ENCODE results near the gene KCNK15.
A peak's percentile ranks its signal among the peaks of the same experiment; 100 is the strongest.

KCNK15 gene

DNA sequence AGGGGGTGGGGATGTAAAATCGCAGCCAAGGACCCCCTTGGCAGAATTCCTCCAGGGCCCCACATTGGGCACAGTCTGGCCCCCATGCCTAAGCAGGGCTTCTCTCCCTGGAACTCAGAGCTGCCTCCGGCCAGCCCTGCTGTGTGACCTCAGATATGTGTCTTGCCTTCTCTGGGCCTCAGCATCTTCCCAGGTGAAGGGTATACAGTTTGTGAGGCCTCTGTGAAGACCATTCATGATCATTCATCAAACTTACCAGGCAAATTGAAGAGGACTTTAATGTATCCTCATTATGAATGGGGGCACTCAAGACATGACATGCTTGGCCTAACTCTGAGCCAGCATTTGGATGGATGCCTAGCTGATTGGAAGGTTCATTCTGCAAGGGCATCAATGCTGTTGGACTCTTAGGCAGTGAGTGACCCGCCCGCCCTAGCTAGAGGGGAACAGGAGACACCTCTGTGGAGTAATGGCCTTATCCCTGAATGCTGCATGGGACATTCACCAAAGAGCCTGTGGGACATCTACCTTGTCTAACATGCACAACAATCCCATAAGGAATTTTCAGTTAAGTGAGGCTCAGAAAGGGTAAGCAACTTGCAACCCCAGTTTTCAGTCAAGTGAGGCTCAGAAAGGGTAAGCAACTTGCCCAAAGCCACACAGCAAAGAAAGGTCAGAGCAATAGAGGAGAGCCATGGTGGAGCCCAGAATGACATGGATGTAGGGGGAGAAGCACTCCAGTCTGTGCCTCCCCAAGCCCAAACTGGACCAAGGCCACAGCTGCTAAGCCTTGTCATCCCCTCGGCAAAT lies 30.0 kb upstream of the KCNK15 start:
- no peak for DNase-seq

DNA sequence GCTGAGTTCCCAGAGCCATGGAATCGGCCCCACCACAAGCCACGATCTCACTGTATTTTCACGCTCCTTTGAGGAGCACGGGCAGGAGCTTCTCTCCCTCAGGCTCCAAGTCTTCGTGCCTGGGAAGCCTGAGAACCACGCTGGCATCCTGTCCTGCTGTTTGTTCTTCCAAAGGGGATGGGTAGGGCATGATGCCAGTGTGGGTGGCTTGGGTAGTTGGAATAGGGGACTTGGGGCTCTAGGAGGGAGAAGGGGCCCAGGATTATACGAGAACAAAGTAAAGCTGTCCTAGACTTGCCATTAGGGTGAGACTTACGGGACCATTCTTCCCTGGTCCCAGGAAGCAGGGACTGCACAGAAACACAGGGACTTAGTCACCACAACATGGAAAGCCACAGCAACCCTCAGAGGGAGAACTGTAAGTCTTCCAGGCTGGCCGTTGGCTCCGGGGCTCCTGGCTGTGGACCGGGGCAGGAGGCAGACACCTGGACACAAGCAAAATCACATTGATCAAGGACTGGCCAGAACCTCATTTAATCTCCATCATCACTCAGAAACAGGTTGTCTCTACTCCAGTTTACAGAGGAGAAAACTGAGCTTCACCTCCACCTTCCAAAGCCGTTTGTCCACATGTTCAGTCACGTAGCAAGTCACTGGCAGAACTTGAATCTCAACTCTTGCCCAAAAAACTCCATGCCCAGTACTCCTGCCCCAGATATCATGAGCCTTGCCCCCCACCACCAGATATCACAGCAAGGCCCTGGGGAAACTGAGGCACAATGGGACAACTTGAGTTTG lies 29.2 kb upstream of the KCNK15 start:
- no peak for DNase-seq

- DNase-seq = no peak
These were observed 27.7 kb upstream of the KCNK15 start for GRCh38 chr20:44717986-44718385.

DNA sequence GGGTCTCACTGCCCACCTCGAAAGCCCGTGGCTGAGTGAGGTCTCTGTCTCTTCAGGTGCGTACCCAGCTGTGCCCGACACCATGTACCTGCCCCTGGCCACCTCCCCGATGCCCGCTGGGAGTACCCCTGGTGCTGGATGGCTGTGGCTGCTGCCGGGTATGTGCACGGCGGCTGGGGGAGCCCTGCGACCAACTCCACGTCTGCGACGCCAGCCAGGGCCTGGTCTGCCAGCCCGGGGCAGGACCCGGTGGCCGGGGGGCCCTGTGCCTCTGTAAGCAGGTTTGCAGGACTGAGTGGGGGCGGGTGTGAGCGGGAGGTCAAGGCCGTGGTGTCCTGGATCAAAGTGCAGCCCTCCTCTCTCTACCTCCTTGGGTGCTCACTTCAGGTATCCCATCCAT lies 25.8 kb upstream of the KCNK15 start:
- no peak for DNase-seq

DNA sequence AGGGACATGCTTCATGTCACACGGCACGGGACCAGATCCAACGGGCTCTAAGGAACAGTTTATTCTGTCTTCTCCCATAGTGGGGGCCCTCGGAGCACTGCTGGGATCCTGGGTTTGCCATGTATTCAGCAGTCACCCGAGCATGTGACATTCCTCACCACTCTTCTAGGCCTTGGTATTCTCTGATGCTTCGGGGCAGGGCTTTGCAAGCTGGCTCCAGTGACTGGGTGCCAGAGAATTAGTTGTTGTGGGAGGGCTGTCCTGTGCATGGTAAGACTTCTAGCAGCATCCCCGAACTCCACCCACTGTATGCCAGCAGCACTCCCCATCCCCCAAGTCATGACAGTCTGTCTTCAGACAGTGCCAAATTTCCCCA lies 25.1 kb upstream of the KCNK15 start:
- DNase-seq = no peak

DNA sequence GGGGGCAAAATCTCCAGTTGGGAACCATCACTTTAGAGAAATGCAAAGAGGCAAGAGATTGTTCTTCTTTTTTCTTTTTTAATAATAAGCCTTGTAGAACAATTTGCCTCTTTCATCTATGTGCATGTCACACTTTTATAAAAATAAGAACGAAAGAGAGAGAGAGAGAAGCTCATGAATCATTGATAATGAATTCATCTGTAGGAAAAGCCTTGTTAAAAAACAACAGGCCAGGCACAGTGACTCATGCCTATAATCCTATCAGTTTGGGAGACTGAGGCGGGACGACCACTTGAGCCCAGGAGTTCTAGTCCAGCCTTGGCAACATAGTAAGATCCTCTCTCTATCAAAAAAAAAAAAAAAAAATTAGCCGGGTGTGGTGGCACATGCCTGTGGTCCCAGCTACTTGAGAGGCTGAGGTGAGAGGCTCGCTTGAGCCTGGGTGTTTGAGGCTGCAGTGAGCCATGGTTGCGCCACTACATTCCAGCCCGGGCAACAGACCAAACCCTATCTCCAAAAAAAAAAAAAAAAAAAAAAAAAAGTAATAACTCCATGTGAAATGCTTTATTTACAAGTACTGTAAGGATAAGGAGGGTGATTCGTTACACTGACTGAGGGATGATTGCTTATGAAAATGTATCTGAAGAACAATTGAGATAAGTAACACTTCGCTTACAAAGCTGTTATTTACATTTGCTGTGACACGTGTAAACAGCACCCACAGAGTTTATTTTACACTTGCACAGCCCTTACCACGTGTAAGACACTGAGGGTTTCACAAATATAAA lies 24.5 kb upstream of the KCNK15 start:
- no peak for DNase-seq

DNA sequence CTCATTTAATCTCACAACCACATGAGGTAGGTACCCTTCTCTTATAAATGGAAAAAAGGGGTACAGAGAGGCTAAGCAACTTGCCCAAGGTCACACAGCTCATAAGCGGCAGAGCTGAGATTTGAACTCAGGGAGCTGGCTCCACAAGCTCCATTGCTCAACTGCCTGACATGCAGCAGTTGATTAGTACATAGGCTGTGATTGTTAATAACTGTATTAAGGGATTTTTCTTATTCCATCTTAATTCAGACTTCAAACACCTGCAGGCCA lies 23.9 kb upstream of the KCNK15 start:
- DNase-seq = no peak

DNA sequence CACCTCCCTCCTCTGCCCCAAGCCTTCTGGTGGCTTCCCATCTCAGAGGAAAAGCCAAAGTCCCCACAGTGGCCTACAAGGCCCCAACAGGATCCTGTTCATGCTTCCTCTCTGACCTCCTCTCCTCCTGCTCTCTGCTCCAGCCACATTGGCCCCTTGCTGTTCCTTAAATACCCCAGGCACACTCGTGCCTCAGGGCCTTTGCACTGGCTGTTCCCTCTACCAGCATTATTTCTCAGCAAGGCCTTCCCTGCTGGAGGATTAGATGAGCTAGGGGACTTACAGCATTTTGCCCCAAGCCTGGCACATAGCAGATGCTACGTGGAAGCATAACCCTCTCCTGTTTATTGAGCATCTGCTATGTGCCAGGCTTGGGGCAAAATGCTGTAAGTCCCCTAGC lies 22.7 kb upstream of the KCNK15 start:
- DNase-seq = no peak

DNA sequence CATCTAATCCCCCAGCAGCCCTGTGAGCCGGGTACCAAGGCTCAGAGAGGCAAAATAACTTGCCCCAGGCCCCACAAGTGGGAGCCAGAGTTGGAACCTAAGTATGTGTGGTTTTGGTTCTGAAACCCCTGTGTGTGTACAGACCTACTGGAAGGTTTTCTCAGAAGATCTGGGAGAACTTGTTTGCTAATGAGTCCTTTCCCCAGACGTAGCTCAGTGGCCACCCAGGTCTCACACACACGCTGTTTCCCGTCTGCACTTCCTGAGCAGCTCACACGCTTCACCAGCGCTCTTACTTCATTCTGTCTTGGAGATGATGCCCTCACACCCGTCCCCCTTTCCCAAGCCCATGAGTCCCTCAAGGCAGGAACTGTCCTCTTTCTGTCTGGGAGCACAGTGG lies 22.3 kb upstream of the KCNK15 start:
- DNase-seq = no peak

- no peak for DNase-seq
These were observed 21.8 kb upstream of the KCNK15 start for GRCh38 chr20:44723798-44724362.

DNA sequence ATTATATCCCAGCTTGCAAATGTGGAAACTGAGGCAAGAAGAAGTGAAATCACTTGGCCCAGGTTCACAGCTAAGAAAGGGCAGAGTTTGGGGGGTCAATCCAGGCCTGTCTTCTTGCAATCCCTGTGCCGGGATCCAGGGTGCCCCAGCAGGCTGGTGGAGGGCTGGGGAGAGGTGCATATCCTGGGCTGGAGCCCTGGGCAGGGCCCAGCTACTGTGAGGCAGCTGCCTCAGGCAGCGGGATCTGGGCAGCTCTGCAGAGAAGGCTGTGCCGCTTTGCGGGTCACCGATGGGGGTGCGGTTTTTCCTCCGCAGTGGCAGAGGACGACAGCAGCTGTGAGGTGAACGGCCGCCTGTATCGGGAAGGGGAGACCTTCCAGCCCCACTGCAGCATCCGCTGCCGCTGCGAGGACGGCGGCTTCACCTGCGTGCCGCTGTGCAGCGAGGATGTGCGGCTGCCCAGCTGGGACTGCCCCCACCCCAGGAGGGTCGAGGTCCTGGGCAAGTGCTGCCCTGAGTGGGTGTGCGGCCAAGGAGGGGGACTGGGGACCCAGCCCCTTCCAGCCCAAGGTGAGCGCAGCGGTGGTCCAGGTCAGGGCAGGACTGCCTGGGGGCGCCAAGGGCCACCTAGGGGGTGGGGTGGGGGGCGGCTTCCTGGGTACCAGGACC lies 21.1 kb upstream of the KCNK15 start:
- DNase-seq = no peak

DNA sequence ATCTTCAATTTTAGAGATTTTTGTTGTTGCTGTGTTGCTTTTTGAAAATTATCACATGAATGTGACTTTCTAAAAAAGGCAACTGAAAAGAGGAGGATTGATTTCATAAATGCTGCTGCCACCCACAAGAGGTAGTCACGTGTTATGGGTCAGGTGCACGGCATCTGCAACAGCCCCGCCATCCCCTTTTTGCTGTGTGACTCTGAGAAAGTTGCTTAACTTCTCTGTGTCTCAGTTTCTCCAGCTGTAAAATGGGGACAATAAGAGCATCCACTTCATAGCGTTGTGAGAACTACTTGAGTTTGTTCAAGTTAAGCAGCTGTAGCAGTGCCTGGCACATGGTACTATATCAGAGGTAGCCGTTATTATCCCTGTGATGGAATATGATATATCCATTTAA lies 19.8 kb upstream of the KCNK15 start:
- DNase-seq = peak in 1 of 2 donors; percentile 52

DNA sequence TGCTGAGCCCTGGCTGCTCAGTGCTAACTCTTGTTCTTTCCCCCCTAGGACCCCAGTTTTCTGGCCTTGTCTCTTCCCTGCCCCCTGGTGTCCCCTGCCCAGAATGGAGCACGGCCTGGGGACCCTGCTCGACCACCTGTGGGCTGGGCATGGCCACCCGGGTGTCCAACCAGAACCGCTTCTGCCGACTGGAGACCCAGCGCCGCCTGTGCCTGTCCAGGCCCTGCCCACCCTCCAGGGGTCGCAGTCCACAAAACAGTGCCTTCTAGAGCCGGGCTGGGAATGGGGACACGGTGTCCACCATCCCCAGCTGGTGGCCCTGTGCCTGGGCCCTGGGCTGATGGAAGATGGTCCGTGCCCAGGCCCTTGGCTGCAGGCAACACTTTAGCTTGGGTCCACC lies 18.6 kb upstream of the KCNK15 start:
- no peak for DNase-seq

DNA sequence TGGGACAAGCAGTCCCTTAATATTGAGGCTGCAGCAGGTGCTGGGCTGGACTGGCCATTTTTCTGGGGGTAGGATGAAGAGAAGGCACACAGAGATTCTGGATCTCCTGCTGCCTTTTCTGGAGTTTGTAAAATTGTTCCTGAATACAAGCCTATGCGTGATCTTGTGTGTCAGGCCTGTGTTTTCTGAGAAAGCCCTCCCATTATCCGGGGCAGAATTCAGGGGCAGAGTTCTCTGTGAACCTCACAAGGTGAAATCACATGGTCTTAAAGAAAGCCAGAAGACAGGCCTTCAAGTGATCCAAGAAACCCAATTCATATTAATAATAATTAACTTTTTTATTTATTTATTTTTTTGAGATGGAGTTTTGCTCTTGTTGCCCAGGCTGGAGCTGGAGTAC lies 18.0 kb upstream of the KCNK15 start:
- no peak for DNase-seq

DNA sequence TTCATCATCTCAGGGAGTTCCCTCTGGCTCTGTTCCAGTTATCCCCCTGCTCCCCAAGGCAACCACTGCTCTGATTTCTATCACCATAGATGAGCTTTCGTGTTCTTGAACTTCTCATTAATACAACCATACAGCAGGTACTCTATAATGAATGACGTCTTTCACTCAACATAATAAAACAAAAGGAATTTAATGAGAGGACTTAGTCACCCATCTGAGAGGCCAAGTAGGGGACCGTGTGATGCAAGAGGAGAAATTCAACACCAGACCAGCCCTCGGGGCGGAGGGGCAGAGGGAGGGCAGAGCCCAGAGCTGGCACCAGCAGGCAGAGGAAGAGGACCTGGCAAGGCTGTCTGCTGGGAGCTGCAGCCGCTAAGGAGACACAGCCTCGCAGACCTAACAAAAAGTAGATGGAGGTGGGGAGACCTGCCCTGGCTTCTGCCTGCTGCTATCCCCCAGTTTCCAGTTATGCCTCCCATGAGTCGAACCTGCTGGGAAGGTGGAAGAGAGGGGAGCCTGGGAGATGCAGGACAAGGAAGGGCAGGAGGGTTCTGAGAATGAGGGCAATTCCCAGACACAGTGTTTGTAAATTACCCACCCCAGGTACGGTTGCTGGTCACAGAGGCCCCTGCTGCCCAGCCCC lies 16.7 kb upstream of the KCNK15 start:
- DNase-seq = no peak

DNA sequence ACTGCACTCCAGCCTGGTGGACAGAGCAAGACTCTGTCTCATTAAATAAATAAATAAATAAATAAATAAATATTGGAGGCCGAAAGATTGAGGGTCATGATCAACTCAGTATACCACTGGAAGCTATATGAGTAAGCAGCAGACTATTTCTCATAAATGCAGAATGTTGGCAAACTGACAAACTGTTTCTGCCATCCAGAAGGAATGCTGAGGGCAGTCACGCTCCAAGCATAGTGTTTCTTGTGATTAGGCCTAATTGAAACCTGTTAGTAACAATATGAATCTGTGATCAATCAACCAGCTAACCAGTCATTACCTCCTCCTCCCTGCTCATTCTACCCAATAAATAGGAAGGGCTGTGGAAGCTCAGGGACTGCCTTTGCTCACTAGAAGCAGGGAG lies 15.2 kb upstream of the KCNK15 start:
- no peak for DNase-seq

DNA sequence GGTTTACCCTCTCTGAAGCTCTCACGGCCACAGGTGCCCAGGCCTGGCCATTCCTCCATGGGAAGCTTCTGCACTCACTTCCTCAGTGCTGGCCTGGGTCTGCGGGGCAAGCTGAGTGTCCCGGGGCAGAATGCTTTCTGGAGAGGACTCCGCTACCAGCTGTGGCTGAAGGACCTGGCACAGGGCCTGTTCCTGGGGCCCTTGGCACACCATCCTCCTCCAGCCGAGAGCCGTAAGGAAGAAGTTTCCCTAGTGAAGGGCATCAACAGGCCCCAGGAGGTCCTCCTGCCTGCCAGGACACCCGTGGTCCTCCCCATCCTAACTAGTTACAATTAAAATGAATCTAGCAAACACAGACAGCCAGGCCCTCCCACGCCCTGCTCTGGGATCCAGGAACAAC lies 14.0 kb upstream of the KCNK15 start:
- DNase-seq = no peak

- no peak for DNase-seq
These were observed 13.3 kb upstream of the KCNK15 start for GRCh38 chr20:44732327-44732726.

DNA sequence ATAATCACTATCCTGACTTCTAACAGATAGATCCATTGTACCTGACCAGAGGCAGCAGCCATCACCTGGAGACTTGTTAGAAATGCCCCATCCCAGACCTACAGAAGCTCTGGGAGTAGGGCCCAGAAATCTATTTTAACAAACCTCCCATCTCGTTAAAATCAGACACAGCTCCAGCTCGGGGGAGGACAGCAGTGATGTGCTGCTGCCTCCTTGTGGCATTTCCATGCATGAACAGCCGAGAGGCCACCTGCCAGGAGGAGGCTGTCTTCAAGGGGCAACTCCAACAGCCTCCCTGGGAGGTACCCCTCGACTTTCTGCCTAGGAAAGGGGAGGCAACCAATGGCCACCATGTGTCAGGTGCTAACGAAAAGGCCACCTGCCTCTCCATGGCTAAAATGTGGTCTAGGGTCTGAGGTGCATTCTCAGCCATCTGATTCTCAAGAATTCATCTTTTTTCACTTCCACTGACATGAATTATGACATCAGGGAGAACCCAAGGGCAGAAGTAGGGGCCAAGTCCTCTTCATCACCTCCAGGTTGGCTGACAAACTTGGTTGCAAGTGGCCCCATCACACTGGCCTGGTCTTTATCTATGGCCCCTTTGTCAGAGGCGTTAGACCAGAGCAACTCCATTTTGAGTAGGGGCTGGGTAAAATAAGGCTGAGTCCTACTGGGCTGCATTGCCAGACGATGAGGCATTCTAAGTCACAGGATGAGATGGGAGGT lies 12.2 kb upstream of the KCNK15 start:
- DNase-seq = peak; percentile 46 to 68

GRCh38 chr20:44734938-44735337 lies 10.7 kb upstream of the KCNK15 start:
- no peak for DNase-seq

- DNase-seq = no peak
These were observed 9.9 kb upstream of the KCNK15 start for GRCh38 chr20:44735816-44736169.

Data from inflammatory macrophage (primary cell).